HEK293 (cell line): ENCODE measurements around the gene NAV2.

ENCODE experiments used
- REPIN1 ChIP-seq: fragments of 450-650 bp; formaldehyde crosslinking; IDR thresholded peaks from 2 replicates; pipeline ENCODE4 v1.5.1; 2017; ENCODE audit warnings: missing biosample characterization, missing genetic modification characterization, low read depth
- ZNF175 ChIP-seq: fragments of 450-650 bp; formaldehyde crosslinking; IDR thresholded peaks from 2 replicates; pipeline ENCODE4 v1.5.1; 2016; ENCODE audit warnings: missing biosample characterization, missing genetic modification characterization
- ZNF26 ChIP-seq: fragments of 450-650 bp; formaldehyde crosslinking; IDR thresholded peaks from 2 replicates; pipeline ENCODE4 v1.5.1; 2016; ENCODE audit warnings: missing biosample characterization, missing genetic modification characterization
- TF ChIP-seq, protein P1 (sequence below): fragments of 450-650 bp; formaldehyde crosslinking; IDR thresholded peaks from 2 replicates; pipeline ENCODE4 v1.5.1; 2016; ENCODE audit warnings: missing biosample characterization, missing genetic modification characterization
- TF ChIP-seq, protein P2 (sequence below): fragments of 450-650 bp; formaldehyde crosslinking; IDR thresholded peaks from 2 replicates; pipeline ENCODE4 v1.5.1; 2016; ENCODE audit warnings: missing biosample characterization, missing genetic modification characterization

DNA sequence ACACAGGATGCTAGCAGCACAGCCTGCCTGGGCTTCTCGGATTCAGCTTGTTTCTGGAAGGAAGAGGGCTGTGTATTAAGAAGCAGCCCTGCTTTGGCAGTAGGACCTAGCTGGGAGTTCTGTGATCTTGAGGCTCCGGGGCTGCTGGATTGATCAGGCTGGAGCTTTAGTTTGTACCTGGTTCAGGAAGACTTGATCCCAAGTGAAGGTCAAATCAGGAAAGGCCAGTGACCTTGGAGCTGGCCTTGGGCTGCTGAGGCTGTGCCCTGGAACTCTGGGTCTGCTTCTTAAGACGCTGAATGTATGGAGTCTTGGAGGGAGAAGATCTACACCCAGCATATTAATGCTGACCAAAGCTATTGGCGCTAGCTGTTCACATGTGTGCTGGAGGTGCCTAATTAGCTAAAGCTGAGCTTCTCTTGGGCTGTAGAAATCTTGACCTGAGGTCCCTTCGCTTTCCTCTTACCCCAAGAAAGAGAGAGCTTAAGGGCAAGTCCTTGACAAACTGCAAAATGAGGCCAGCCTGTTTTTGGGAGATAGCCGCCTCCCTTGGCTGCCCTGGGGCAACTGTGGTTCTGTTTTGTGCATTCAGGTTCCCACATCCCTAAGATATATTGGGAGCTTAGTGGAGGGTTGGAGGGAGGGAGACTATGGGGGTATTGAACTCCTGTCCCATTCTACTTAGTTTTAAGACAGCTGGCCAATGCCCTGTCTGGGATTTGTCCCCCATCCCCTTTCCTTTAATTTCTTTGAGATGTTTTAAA is 311.7 kb downstream of the NAV2 start:
- TF ChIP-seq, protein P1, sequence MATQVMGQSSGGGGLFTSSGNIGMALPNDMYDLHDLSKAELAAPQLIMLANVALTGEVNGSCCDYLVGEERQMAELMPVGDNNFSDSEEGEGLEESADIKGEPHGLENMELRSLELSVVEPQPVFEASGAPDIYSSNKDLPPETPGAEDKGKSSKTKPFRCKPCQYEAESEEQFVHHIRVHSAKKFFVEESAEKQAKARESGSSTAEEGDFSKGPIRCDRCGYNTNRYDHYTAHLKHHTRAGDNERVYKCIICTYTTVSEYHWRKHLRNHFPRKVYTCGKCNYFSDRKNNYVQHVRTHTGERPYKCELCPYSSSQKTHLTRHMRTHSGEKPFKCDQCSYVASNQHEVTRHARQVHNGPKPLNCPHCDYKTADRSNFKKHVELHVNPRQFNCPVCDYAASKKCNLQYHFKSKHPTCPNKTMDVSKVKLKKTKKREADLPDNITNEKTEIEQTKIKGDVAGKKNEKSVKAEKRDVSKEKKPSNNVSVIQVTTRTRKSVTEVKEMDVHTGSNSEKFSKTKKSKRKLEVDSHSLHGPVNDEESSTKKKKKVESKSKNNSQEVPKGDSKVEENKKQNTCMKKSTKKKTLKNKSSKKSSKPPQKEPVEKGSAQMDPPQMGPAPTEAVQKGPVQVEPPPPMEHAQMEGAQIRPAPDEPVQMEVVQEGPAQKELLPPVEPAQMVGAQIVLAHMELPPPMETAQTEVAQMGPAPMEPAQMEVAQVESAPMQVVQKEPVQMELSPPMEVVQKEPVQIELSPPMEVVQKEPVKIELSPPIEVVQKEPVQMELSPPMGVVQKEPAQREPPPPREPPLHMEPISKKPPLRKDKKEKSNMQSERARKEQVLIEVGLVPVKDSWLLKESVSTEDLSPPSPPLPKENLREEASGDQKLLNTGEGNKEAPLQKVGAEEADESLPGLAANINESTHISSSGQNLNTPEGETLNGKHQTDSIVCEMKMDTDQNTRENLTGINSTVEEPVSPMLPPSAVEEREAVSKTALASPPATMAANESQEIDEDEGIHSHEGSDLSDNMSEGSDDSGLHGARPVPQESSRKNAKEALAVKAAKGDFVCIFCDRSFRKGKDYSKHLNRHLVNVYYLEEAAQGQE (tag by site-specific recombination), result no peak
- no peak for TF ChIP-seq ZNF26 (tag by site-specific recombination)
- TF ChIP-seq, protein P2, sequence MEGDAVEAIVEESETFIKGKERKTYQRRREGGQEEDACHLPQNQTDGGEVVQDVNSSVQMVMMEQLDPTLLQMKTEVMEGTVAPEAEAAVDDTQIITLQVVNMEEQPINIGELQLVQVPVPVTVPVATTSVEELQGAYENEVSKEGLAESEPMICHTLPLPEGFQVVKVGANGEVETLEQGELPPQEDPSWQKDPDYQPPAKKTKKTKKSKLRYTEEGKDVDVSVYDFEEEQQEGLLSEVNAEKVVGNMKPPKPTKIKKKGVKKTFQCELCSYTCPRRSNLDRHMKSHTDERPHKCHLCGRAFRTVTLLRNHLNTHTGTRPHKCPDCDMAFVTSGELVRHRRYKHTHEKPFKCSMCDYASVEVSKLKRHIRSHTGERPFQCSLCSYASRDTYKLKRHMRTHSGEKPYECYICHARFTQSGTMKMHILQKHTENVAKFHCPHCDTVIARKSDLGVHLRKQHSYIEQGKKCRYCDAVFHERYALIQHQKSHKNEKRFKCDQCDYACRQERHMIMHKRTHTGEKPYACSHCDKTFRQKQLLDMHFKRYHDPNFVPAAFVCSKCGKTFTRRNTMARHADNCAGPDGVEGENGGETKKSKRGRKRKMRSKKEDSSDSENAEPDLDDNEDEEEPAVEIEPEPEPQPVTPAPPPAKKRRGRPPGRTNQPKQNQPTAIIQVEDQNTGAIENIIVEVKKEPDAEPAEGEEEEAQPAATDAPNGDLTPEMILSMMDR, result no peak
- no peak for TF ChIP-seq REPIN1 (tag by site-specific recombination)
- TF ChIP-seq ZNF175 (tag by site-specific recombination), result no peak
